OCI-M1 (cell line): ENCODE results near the gene KCNAB2.
A peak's percentile ranks its signal among the peaks of the same experiment; 100 is the strongest.
"Not testable (repeated sequence)": the region's sequence is repeated elsewhere in the genome, so short reads cannot be mapped to it uniquely, and the experiment has no call there.

Experiments used
- DNase-seq: peaks from one replicate; lab custom pipeline; 2025; lab: John Stamatoyannopoulos, UW

Gene KCNAB2

DNA sequence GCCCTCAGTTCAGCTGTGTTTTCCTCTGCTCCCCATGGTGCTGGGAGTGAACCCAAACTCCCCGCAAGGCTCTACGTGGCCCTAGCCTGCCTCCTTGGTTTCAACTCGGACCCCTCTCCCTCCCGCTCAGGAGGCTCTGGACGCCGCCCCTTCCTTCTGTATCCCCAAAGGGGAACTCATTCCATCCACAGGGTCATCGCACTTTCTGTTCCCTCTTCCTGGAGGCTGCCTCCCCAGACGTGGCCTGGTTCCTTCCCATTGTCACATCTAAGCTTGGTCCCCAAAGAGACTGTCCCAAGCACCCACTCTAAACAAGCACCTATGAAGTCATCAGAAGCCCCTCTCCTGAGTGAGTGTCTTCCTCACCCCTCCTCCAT, 10.9 kb downstream of the KCNAB2 start:
- no peak for DNase-seq

DNA sequence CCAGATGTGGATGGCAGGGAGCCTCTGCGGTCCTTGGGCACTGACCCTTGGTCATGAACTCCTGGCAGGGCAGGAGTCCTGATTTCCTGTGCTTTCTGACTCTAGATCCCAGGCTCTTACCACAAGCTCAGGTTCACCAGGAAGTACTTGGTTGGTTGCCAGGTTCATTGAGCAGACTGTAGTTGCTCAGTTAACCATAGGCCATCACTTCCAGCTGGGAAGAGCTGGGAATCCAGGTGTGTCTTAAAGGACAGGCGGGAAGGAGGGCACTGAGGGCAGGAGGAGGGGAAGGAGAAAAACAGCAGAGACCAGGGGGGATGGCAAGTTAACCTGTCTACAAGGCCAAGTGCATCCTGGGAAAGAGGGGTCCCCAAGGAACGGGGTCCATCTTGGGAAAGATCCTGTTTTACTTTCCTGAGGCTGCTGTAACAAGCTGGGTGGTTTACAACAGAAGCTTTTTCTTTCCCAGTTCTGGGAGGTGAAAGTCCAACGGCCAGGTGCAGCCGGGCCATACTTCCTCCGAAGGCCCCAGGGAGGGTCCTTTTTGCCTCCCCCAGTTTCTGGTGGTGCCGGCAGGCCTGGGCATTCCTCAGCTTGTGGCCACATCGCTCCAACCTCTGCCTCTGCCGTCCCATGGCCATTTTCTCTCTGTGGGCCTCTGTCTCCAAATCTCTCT, 11.6 kb downstream of the KCNAB2 start:
- no peak for DNase-seq

DNA sequence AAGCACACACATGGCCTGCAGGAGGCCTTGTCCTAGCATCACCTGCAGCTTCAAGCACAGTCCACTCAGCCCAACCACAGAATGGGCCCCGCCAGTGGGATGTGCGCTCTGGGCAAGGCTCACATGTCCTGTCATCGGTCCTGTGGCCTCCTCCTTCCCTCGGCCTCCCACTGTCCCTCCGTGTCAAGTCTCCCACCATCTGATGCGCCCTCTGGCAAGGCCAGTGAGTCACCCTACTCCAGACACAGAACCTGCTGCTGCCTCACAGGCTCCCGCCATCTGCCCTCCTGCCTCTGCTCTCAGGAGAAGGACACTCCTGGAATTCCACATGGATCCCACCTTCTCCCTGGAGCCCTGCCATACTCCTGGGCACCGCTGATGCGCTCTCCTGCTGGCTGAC, 14.2 kb downstream of the KCNAB2 start:
- DNase-seq = no peak

DNA sequence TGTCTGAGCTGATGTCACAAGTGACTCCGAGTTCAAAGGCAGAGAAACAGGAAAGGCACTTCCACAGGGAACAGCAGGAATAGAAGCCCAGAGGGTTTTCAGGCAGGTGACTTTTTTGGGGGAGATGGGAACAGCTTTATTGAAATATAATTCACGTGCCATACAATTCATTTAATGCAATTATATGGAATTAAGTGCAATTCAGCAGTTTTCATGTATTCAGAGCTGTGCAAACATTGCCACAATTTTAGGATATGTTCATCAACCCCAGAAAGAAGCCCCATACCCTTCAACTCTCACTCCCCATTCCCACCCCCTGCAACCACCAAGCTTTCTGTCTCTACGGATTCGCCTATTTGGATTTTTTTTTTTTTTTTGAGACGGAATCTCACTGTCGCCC, 17.0 kb downstream of the KCNAB2 start:
- no peak for DNase-seq

DNA sequence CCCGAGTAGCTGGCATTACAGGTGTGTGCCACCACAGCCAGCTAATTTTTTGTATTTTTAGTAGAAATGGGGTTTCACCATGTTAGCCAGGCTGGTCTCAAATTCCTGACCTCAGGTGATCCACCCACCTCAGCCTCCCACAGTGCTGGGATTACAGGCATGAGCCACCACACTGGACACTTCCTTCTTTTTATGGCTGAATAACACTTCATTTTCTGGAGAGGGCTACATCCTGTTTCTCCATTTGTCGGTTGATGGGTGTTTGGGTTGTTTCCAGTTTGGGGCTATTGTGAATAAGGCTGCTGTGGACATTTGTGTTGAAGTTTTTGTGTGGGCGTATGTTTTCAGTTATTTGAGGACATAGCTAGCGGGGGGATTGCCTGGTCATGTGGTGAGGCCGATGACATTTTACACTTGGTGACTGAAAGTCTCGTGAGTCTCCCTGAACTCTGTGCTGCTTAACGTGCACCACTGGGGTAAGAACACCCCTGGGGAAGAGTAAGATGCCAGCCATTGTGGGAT, 17.9 kb downstream of the KCNAB2 start:
- not testable (repeated sequence) for DNase-seq

DNA sequence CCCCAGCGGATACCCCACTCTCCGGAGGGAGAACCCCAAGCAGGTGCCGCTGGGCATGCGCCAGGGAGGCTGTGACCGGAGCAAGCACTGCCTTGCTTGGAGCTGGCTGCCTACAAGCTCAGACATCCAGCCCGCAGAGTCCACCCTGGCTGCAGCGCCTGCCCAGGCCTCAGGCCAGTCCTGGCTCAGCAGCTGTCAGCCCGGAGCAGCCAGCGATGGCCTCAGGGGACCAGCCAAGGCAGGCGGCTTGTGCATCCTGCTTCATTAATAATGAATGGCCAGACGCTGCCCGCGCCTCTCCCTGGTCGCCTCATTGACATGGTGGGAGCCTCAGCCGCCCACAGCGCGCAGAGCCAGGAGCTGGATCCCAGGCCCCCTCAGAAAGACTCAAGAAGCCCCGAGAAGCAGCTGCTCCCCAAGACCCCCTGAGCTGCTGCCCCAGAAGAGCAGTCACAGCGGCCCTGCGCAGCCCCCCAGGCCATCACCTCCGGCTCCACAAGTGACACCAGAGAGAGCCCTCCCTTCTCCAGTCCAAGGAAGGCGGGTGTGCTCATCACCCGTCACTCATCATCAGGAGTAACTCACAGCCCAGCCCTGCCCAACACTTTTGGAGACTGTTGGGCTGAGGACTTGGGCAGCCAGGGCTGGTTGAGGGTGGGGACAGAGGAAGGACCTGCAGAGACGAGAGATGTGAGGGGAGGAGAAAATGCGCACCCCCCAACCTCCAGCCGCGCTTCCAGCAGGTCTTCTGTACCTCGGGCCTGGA, 19.6 kb downstream of the KCNAB2 start:
- no peak for DNase-seq

DNA sequence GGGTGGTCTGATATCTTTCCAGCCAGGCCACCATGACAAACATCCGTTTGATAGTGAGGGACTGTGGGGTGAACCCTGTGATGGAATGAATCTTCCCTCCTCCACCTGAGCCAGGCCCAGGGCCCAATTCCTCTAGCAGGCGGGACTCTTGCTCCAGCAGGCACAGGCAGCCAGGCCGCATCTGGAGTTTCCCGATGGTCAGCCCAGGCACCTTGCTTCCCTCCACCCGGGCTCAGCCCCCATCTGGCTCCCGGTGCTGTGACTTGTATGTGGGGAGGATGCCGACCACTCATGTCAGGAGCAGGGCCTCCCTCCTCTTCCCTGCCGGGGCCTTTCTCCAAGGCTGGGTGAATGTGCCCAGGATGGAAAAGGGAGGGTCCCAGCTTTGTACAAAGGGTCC, 21.0 kb downstream of the KCNAB2 start:
- DNase-seq = no peak

DNA sequence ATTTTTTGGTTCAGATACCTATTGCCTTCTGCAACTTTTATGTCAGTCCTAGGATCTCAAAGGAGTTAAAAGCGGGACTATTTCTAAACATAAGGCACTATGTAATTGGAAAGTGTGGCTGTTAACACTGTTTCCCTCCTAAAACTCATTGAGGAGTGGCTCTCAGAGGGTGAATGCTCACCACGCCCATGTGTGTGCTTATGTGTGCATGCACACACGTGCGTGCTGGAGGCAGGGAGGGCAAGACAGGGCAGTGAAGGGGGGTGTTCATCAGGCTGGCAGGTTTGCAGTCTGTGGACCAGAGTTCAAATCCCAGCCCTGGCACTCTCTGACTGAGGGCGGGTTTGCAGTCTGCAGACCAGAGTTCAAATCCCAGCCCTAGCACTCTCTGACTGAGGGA, 22.4 kb downstream of the KCNAB2 start:
- no peak for DNase-seq

DNA sequence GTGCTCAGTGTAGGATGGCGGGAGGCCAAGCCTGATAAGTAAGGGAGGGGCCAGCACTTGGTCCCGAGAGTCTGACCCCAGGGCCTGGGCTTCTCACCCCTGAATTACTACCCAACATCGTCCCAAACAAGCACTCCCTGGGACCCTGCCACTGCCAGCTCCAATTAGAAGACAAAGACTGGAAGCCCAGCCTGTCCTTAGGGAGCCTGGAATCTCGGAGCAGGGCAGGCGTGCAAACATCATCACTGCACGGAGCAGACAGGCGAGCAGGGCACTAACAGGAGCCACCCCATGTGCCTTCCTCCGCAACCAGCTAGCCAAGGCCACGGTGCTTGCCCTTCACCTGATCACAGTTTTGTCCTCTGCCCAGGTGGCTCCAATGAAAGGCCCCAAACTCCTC, 23.2 kb downstream of the KCNAB2 start:
- no peak for DNase-seq

DNA sequence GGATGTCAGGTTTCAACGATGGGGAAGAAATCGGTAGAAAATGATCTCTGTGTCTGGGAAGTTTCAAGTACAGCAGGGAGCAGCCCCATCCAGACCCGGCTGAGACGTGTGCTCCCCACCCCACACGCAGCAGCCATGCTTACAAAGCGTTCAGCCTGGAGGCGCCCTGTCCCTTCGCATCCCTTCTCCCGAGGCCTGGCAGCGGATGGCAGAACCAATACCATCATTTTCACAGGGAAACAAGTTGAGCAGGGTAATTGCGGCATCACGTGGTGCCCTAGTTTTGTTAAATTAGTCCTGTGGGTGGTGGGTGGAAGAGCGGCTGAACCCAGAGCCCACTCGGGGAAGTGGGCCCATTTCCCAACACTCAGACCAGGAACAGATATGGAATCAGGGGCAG, 23.9 kb downstream of the KCNAB2 start:
- DNase-seq = no peak

DNA sequence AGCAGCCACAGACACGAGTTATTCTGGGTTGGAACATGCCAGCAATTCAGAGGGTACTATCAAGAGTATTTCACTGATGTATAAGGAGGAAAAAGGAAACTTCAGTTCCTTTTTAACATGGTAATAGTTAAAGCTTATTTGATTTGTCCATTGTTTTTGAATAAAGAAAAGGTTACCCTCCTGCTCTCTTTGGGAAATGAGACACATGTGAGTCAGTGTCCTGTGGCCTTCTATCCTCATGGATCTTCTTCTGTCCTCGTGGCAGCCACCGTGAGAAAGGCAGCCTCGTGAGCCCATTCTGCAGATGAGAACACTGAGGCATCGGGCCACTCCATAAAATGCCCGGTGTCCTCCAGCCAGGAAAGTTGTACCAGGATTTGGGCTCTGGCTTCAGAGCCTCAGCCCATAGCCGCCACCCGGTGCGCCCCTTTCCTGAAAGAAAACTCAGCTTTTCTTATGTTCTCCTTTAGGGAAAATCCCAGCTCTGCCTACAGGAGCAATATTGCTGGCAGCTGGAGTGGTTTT, 24.8 kb downstream of the KCNAB2 start:
- DNase-seq = no peak

DNA sequence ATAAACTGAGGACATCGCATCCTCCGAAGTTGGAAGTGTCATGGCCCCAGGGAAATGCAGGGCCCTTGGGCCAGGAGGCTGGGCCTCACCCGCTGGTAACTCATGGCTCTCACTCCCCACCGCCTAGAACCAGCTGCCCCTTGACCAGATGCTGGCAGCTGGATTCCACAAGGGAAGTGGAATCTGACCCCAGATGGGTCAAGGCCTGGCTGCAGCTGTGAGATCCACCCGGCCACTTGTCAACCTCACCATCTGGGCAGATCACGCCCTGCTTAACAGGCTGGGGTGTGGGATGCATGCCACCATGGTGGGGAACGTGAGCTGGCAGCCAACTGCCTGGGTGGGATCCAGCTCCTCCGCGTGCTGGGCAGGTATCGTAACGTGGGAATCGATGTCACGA, 25.5 kb downstream of the KCNAB2 start:
- DNase-seq = no peak

DNA sequence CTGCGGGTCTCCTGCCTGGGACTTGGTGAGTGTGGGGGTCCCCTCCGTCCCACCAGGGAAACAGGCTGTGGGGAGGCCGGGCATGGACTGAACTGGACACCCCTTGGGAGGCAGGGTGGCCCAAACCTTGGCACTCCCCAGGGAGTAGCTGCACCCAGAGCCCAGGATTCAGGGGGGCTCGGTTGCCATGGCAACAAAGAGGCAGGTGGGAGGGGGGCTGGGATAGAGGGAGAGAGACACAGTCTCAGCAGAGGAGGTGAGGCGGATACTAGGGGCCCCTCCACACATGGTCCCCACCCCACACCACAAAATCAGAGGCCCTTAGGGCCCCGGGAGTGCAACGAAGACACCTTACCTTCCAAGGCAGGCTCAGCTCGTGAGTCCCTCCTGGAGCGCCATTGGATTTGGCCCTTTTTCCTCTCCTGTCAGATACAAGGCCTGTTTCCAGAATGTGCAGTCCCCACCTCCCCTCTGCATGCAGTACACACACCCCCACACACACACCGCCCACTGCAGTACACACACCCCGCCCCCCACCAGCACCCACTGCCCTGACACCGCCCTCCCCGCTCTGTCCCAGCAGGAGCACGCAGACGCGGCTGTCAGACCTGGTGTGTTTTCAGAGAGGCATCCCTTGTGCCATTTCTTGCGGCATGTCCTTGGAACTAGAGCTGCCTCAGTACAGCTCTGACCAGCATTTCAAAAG, 27.2 kb downstream of the KCNAB2 start:
- no peak for DNase-seq

DNA sequence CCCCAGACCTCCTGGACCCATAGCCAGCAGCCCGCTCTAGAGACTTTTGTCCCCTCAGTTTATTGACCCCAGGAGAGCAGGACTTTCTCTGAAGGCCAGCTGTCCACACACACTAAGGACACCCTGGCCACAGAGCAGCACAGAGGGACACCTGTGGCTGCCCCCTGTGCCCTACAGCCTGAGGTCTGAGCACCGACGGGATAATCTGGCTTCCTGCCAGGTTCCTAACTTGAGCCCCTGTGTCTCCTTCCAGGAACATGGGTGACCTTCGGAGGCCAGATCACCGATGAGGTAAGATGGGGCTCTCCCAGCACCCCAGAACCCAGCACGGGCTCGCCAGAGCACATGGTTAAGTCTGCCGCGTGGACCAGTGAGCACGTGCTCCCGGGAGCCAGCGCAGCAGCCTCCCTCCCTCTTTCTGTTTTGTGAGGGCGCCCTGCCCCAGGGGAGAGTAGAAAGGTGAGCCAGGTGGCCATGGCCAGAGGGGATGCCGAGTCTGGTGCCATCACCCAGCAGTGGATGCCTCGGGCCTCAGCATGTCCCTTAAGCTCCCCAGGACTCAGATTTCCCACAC, 27.9 kb downstream of the KCNAB2 start:
- DNase-seq = no peak

DNA sequence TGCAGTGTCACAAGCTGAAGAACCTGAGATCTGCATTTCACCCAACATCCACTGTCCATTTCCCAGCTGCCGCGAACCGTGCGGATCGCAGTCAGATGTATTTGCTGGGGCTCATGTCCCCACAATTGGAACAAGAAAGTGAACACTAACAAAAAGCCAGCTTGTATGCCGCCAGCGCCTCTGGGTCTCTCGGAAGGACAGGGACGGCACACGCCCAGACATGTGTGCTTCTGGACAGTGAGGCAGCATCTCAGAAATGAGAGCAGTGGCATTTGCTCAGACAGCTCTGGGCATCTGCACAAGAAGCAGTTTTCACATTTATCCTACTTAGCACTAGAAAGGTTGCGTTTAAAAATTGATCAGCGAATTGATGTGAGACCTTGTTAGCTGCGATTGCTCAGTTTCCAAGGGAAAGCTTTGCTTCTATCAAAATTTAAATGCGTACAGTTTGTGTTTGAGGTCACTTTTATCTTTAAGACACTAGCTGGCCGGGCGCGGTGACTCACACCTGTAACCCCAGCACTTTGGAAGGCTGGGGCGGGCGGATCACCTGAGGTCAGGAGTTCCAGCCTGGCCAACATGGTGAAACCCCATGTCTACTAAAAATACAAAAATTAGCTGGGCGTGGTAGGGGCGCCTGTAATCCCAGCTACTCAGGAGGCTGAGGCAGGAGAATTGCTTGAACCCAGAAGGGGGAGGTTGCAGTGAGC, 28.7 kb downstream of the KCNAB2 start:
- no peak for DNase-seq

DNA sequence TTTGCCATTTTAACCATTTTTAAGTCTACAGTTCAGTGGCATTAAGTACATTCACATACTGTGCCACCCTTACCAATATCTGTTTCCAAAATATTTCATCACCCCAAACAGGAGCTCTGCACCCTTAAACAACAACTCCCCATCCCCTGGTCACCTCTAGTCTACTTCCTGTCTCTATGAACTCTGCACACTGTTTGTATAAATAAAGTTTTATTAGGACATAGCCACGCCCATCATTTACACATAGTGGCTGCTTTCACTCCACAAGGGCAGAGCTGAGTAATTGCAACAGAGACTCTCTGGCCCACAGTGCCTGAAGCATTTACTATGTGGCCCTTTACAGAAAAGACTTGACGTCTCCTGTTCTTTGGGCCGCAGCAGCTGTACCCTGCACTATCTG, 30.1 kb downstream of the KCNAB2 start:
- DNase-seq = peak; percentile 35

DNA sequence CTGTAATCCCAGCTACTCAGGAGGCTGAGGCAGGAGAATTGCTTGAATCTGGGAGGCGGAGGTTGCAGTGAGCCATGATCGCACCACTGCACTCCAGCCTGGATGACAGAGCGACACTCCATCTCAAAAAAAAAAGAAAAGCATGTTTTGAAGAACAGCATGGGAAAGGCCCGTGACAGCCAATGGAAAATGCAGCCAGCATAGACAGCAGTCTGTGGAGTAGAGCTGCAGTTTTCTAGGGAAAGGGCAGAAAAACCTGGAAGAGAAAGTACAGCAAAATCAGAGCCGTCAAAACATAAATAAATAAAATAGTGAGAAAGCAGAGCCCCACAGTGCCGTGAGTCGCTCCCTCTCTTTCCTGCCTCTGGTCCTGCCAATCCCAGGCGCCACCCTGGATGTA, 31.4 kb downstream of the KCNAB2 start:
- DNase-seq = not testable (repeated sequence)

DNA sequence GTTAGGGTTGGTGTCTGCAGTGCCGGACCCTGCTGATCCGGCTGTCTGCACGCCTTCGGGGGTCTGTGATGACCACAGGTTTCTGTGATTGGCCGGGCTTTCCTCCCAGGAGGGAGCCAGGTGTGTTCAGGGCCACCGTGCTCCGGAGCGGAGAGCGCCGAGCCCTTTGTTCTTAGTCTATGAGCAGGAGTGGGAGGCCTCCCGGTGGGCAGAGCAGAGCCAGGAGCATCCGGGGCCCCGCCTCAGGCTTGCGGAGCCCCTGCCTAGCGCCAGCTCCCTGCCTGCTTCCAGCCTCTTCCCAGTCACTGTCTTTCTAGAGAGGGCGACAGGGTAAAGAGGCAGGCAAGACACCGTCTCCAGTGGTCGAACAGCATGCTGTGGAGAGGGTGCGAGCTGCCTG, 31.8 kb downstream of the KCNAB2 start:
- DNase-seq = no peak

DNA sequence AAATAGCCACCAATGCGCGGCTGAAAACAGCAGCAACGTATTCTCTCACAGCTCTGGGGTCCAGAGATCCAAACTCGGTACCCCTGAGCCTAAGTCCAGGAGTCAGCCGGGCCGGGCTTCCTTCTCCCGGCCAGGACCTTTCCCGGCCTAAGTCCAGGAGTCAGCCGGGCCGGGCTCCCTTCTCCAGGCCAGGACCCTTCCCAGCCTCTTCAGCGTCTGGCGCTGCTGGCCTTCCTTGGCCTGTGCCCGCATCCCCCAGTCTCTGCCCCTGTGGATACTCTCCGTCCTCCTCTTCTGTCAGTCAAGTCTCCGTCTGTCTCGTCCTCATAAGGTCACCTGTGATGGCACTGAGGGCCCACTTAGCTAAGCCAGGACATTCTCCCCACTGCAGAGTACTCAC, 32.2 kb downstream of the KCNAB2 start:
- DNase-seq = no peak

DNA sequence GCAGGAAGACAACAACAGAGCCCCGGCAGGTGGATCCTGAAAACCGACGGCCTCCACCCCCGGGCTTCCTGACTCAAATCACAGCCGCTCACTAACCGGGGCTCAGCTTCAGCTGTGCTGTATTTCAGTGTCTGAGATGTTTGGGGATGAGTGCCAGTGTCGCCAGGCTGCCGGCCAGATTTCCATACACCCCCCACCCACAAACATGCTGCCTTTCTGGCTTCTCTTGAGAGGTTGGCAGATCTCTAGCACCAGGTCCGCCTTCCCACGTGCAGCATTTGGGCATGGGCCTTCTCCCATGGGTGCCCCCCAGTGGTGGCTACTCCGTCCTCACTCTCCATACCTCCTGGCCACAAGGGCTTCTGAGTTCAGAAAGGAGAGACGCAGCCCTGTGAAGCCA, 34.8 kb downstream of the KCNAB2 start:
- DNase-seq = no peak

DNA sequence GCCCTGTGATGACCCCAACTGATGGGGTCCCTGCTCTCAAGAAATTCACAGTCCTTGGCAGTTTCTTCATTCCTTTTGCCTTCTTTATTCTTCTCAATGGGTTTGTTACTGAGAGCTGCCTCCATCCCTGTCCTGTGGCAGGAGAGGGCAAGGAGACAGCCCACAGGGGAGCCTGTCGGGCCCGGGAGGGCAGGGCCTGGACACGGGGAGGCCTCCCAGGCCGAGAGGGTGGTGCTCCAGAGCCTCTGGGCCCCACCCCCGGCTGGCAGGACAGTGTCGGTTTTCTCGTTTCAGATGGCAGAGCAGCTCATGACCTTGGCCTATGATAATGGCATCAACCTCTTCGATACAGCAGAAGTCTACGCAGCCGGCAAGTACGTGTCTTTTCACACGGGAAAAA, 36.2 kb downstream of the KCNAB2 start:
- no peak for DNase-seq

DNA sequence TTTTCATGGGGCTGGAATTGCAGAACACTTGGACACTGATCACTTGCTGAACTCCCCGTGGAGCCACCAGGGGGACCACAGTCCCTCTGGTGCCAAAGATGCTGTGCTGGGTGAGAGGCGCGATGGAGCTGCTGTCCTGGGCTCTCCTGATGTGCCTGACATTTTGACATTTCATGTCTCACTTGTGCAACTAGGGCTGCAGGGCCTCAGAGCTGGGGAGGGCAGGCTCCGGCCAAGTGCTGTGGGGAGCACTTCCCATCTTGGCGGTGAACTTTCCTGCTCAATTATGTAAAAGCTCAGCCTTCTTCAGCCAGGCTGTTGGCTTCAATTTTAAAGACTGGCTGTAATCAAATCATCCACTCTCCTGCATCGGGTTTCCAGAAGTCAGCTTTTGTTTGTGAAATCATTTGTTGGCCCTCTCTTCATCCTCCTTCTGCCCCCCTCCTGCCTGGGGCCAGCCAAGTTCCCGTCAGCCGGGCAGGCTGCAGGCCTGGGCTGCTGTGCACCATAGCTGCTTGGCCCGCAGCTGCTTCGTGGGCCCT, 36.8 kb downstream of the KCNAB2 start:
- DNase-seq = no peak
